GM19239 (cell line): ENCODE measurements around the gene MRPS27.
"Not testable (repeated sequence)": the region's sequence is repeated elsewhere in the genome, so short reads cannot be mapped to it uniquely, and the experiment has no call there.

Experiments used
- DNase-seq: peaks from one replicate; pipeline ENCODE4 v3.0.0; 2011; ENCODE audit warnings: low spot score; ENCODE audit not compliant: insufficient read length
- FAIRE-seq: peaks from 2 replicates; lab custom pipeline; 2011; peaks lifted over from hg19 to GRCh38; lab: Jason Lieb, UNC

The MRPS27 gene

DNA sequence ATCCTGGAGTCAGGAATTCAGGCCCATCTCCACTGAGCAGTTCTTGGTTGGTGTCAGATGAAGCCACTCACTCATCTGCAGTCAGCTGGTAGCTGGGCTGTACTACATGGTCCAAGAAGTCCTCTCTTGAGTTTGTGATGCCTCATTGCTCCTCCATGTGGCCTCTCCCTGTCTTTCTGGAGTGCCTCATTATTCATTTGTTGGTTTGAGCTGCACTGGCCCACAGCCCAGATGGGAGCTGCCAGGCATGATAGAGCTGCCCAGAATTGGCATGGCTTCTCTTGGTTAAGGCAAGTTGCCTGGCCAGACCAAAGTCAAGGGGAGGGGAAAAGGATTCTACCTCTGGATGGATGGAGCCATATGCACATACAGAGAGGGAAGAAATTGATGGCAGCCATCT lies 8.1 kb upstream of the MRPS27 start:
- DNase-seq = no peak
- FAIRE-seq = no peak

GRCh38 chr5:72326306-72326649 lies 6.2 kb upstream of the MRPS27 start:
- FAIRE-seq = no peak
- DNase-seq = no peak

DNA sequence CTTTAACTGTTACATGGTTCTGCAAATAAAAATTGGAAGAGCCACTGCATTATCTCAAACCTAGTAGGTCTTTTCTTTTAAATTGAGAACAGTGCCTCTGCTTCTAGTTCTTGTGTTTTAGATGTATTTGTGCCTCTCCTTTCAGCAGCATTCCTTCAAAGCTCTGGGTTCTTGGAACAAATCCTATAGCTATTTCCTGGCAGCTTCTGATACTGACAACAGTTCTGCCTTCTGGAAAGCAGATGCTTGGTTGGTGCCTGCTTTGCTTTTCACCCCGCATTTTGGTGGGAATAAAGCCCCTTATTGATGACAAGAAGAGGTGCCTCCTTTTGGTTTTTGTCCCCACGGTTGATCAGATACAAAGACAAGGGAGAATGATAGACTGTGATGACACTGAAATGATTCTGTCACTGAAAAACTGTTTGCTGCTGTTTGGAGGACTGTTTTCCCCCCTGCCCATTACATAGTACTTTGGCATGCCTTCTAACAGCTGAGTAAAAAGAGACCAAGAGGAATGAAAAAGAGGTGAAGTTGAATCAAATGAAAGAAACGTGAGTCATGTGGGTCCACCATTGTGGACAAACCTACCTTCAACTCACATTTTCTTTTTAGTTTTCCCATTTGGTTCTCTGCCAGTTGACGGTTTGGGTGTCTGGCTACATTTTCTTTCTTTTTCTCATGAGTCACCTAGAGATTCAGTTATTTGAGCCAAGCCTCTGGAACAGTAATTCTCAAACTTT lies 5.7 kb upstream of the MRPS27 start:
- no peak for DNase-seq
- no peak for FAIRE-seq

GRCh38 chr5:72324189-72324825 lies 4.3 kb upstream of the MRPS27 start:
- FAIRE-seq = no peak
- no peak for DNase-seq

- not testable (repeated sequence) for FAIRE-seq
These were observed 535 bp downstream of the MRPS27 start for GRCh38 chr5:72319435-72319975.

DNA sequence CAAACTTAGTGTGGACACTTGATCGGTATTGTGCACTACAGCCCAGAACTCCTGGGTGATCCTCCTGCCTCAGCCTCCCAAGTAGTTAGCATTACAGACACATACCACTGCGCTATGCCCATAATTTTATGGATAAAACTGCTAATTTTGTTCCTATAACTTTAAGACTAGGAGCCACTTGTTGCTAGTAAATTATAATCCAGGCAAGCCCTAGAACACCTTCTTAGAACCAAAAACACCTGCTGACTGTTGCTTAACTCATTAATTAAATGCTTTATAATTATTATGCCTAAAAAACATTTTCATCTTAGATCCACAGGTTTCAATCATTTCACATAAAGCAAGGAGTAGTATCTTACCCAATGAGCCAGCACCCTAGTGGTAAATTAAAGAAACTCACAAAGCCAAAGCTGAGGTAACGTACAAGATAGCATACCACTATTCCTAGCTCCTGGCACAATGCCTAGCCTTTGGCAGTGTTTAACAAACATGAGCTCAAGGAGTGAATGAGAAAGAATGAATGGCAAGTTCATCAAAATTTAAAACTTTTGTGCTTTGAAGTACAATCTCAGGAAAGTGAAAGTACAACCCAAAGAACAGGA lies 5.4 kb downstream of the MRPS27 start:
- no peak for DNase-seq
- FAIRE-seq = no peak

More at GRCh38 chr5:72319435-72319975, 535 bp downstream of the MRPS27 start:
- DNase-seq = not testable (repeated sequence)

GRCh38 chr5:72313141-72313540 lies 6.9 kb downstream of the MRPS27 start:
- FAIRE-seq (no peak), DNase-seq (no peak)

GRCh38 chr5:72308853-72309191 lies 11.2 kb downstream of the MRPS27 start:
- FAIRE-seq (no peak), DNase-seq (no peak)

DNA sequence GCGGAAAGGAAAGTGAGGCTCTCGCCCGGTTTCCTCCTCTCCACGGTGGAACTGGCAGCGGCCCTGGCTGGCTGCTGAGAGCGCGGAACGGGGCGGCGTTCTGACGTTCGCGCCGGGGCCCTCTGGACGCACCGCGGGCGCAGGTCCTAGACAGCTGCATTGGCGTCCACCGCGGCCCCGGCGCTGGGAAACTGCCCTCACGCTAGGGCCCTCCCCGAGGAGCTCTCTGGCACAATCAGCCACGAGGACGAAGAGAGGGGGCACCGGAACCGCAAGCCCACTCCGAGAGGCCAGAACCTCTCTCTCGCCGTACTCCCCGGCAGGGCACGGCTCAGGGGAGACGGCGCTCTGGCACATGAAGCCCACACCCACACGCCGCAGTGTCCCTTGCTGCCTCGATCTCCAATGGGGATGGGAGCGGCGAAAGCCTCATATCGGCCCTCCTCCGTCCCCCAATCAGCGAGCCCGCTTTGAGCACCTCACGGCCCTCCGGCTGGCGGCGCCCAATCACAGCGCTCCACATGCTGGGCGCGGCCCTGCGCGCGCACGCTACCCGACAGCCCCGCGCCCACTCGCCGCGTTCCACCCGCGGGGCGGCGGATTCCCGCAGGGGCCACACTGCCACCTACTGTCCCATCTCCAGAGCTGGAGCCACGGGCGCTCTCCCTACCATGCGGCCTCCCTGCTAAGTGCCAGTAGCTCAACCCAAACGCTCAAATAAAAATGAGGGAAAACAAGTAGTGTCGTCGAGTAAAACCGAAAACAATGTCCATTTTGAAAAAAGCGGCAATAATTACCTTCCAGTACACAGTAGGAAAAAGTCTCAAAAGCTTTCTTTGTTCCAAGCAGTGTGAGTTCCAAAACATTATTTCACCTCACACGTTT lies 11.8 kb downstream of the MRPS27 start:
- FAIRE-seq = peak; percentile 97

DNA sequence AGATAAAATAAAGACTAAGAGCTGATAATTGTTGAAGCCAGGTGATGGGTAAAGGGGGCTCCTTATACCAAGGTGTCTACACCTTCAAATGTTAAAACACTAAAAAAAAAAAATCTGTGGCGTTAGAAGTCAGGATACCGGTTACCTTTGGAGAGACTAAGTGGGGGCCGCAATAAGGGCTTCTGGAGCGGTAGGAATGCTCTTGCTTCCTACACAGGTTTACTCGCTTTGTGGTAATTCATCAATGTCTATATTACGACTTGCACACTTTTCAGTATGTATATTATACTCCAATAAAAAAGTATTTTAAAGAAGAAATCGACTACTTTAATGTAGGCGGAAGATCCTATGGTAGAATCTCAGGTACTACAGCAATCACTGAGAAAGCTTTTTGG lies 12.5 kb downstream of the MRPS27 start:
- FAIRE-seq = peak; percentile 51

More for the DNA sequence above, 11.8 kb downstream of the MRPS27 start:
- peak; percentile 67 for DNase-seq

GRCh38 chr5:72305194-72306142 lies 14.6 kb downstream of the MRPS27 start:
- FAIRE-seq = peak; percentile 96
- no peak for DNase-seq

More for the DNA sequence above, 12.5 kb downstream of the MRPS27 start:
- DNase-seq = no peak

DNA sequence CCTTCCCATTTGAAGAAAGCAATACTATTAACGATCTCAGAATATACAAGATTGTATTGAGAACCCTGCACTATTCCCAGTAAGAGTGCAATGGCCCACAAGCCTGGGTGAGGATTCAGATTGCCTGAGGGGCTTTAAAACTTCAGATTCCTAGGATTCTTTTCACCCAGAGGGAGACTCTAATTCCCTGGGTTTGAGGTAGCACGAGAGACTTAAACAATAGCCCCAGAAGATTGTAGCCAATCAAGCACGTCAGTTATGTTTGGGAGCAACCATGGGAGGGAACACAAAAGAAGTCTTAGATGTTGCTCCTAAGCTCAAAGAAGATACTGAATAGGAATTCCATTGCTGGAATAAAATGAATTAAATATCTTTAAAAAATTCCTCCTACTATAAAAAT lies 17.9 kb downstream of the MRPS27 start:
- DNase-seq = no peak
- peak; percentile 66 for FAIRE-seq

DNA sequence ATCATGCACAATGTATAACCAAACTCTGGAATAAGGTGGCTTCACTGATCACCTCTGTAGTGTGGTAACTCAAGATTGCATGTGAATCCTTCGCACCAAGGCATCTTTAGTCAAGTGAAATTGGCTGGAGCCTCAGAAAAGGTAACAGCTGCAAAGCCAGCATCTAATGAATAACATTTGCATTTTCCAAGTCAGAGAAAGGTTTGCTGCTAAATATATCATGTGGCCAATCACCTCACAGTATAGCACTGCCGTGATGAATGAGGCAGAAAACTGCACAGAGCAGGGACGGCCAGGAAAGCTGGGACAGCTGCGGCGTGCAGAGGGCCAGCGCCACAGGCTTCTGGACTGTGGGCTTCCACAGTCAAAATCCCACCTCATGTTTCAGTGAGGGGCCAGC lies 18.5 kb downstream of the MRPS27 start:
- FAIRE-seq (peak; percentile 98), DNase-seq (no peak)

GRCh38 chr5:72300590-72301339 lies 19.3 kb downstream of the MRPS27 start:
- FAIRE-seq = no peak
- DNase-seq = no peak

- FAIRE-seq = peak; percentile 80
These were observed 21.3 kb downstream of the MRPS27 start for GRCh38 chr5:72298711-72299110.

DNA sequence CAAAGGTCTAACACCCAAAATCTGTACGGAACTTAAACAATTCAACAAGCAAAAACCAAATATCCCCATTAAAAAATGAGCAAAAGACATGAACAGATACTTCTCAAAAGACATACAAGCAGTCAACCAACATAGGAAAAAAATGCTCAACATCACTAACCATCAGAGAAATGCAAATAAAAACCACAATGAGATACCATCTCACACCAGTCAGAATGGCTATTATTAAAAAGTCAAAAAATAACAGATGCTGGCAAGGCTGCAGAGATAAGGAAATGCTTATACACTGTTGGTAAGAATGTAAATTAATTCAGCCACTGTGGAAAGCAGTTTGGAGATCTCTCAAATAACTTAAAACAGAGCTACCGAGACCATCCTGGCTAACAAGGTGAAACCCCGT lies 21.9 kb downstream of the MRPS27 start:
- DNase-seq = not testable (repeated sequence)
- peak; percentile 68 for FAIRE-seq

More at GRCh38 chr5:72298711-72299110, 21.3 kb downstream of the MRPS27 start:
- DNase-seq = no peak

GRCh38 chr5:72296256-72296655 lies 23.8 kb downstream of the MRPS27 start:
- FAIRE-seq = peak; percentile 72
- DNase-seq = no peak

- FAIRE-seq = peak; percentile 52
- DNase-seq = no peak
These were observed 24.5 kb downstream of the MRPS27 start for GRCh38 chr5:72295539-72295938.
